OCI-LY7 (cell line): ENCODE data around the gene ITGA4. TPM values are rescaled to one million over a fixed set of nuclear protein-coding genes. Genes with fewer than 3 reads are reported as not detected.

Experiments
- BruUV-seq: library from RNA; stranded (reverse); fragments of 400-500 nt; replicated peaks from 2 replicates; lab custom pipeline; 2021; lab: Mats Ljungman, UMichigan
- CTCF ChIA-PET: fragments of 300-600 bp; sonication (Branson Sonifier 250); formaldehyde crosslinking; loops from one replicate; lab custom pipeline; 2022; ENCODE audit warnings: antibody characterized with exemption; ENCODE audit not compliant: unreplicated experiment; lab: Charles Lee
- POLR2A ChIA-PET: fragments of 300-600 bp; sonication (Branson Sonifier 250); formaldehyde crosslinking; loops from one replicate; lab custom pipeline; 2022; ENCODE audit warnings: antibody characterized with exemption; lab: Charles Lee
- DNase-seq: peaks from one replicate; pipeline ENCODE4 v3.0.0-alpha.2; 2015; ENCODE audit warnings: low spot score
- H2AFZ ChIP-seq: fragments of 200-600 bp; sonication (generic), shearing (Covaris generic); 2 replicates; pipeline ENCODE4 v1.6.1; 2014; ENCODE audit warnings: mild to moderate bottlenecking, antibody characterized with exemption, low read length, moderate library complexity
- H3K27ac ChIP-seq: fragments of 200-600 bp; sonication (generic); 2 replicates; pipeline ENCODE4 v1.5.1; 2014; ENCODE audit warnings: mixed run types, low read depth, mild to moderate bottlenecking, moderate library complexity, low read length, inconsistent platforms; ENCODE audit not compliant: poor library complexity, severe bottlenecking
- H3K36me3 ChIP-seq: fragments of 200-600 bp; sonication (generic); 2 replicates; pipeline ENCODE4 v1.6.1; 2014; ENCODE audit warnings: mild to moderate bottlenecking, antibody characterized with exemption, low read length, moderate library complexity, mixed read lengths; ENCODE audit not compliant: insufficient read depth
- H3K4me1 ChIP-seq: fragments of 200-600 bp; sonication (generic); 2 replicates; pipeline ENCODE4 v1.5.1; 2014; ENCODE audit warnings: mild to moderate bottlenecking, low read length; ENCODE audit not compliant: insufficient read depth, poor library complexity, severe bottlenecking
- H3K4me2 ChIP-seq: fragments of 200-600 bp; sonication (generic); 2 replicates; pipeline ENCODE4 v1.6.1; 2014; ENCODE audit warnings: mild to moderate bottlenecking, low read length
- H3K4me3 ChIP-seq: fragments of 200-600 bp; sonication (generic); 2 replicates; pipeline ENCODE4 v1.5.1; 2014; ENCODE audit warnings: mild to moderate bottlenecking, low read depth, low read length; ENCODE audit not compliant: poor library complexity, severe bottlenecking
- H3K79me2 ChIP-seq: fragments of 200-600 bp; sonication (generic); 2 replicates; pipeline ENCODE4 v1.6.1; 2016; ENCODE audit warnings: low read depth, mild to moderate bottlenecking, low read length, moderate library complexity, mixed read lengths; ENCODE audit not compliant: insufficient read depth
- H3K9me2 ChIP-seq: fragments of 200-600 bp; sonication (generic); 2 replicates; pipeline ENCODE4 v1.6.1; 2016; ENCODE audit warnings: mild to moderate bottlenecking, low read length, mixed read lengths; ENCODE audit not compliant: insufficient read depth
- H3K9me3 ChIP-seq: fragments of 200-600 bp; sonication (generic); 2 replicates; pipeline ENCODE4 v1.6.1; 2014; ENCODE audit warnings: mild to moderate bottlenecking, mixed run types, low read length, mixed read lengths
- H4K20me1 ChIP-seq: fragments of 200-600 bp; sonication (generic); 2 replicates; pipeline ENCODE4 v1.6.1; 2014; ENCODE audit warnings: mild to moderate bottlenecking, antibody characterized with exemption, low read length, moderate library complexity, mixed read lengths; ENCODE audit not compliant: insufficient read depth
- EZH2phosphoT487 ChIP-seq: fragments of 200-600 bp; sonication (generic); IDR thresholded peaks from 2 replicates; pipeline ENCODE4 v1.6.1; 2018; ENCODE audit warnings: low read depth, borderline replicate concordance, mild to moderate bottlenecking, mixed run types, antibody characterized with exemption, low read length, moderate library complexity, mixed read lengths
- intact Hi-C: fragments of 100-400 bp; cut with micrococcal nuclease; formaldehyde crosslinking; loops from one replicate; pipeline ENCODE4 v1.10.0; 2022; ENCODE audit not compliant: unreplicated experiment
- total RNA-seq, 2 experiments: library from RNA; depleted of rRNA in 1 of 2; stranded (reverse); fragments of >200 nt in 1 of 2; shearing (Covaris generic) in 1 of 2; gene quantifications; 2 replicates each; pipeline ENCODE4 v1.2.3, GENCODE V29; 2014 to 2022
- TF ChIP-seq, protein P1 (sequence below): fragments of 200-600 bp; sonication (generic); conservative IDR thresholded peaks from 2 replicates; pipeline ENCODE4 v1.5.1; 2014; ENCODE audit warnings: mild to moderate bottlenecking, antibody characterized with exemption, low read length, moderate library complexity, mixed read lengths

ITGA4 gene
- total RNA-seq, 2 experiments from 2014 or later = 53.5 to 55.1 TPM

DNA sequence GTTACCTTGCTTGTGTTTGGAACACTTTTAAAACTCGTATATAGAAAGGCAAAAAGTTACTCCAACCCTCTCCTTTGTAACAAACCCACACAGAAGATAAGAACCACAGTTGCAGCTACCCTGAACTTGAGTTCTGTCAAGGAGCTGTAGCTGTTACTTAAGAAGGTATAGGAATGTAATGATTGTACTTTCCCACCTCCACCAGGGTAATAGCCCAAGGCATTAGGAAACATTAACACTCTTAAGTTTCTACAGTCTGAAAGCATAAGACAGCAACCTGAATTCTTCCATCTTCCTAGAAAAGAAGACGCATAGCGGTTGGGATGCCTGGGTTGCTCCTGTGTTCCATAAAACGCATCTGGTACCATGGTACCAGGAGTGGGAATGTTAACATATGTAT lies 43.0 kb downstream of the ITGA4 start:
- ChIA-PET CTCF (no interaction called here), POLR2A (no interaction called here)
- peaks cover 64% of the 10 kb centered on the region for H3K36me3 ChIP-seq
- H3K27ac ChIP-seq = no peak overlapping the region
- DNase-seq = no peak
- H4K20me1 ChIP-seq = no peaks in the 10 kb centered on the region
- no TSS peak for BruUV-seq
- no peaks in the 10 kb centered on the region for H3K79me2 ChIP-seq
- H2AFZ ChIP-seq = no peak overlapping the region
- TF ChIP-seq, protein P1, sequence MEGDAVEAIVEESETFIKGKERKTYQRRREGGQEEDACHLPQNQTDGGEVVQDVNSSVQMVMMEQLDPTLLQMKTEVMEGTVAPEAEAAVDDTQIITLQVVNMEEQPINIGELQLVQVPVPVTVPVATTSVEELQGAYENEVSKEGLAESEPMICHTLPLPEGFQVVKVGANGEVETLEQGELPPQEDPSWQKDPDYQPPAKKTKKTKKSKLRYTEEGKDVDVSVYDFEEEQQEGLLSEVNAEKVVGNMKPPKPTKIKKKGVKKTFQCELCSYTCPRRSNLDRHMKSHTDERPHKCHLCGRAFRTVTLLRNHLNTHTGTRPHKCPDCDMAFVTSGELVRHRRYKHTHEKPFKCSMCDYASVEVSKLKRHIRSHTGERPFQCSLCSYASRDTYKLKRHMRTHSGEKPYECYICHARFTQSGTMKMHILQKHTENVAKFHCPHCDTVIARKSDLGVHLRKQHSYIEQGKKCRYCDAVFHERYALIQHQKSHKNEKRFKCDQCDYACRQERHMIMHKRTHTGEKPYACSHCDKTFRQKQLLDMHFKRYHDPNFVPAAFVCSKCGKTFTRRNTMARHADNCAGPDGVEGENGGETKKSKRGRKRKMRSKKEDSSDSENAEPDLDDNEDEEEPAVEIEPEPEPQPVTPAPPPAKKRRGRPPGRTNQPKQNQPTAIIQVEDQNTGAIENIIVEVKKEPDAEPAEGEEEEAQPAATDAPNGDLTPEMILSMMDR = no peak
- no peak for TF ChIP-seq EZH2phosphoT487
- no peak overlapping the region for H3K4me2 ChIP-seq
- no peaks in the 10 kb centered on the region for H3K4me1 ChIP-seq
- H3K9me3 ChIP-seq = no peaks in the 10 kb centered on the region
- H3K4me3 ChIP-seq = no peak overlapping the region
- intact Hi-C loops = no loop called here
- H3K9me2 ChIP-seq = no peaks in the 10 kb centered on the region

DNA sequence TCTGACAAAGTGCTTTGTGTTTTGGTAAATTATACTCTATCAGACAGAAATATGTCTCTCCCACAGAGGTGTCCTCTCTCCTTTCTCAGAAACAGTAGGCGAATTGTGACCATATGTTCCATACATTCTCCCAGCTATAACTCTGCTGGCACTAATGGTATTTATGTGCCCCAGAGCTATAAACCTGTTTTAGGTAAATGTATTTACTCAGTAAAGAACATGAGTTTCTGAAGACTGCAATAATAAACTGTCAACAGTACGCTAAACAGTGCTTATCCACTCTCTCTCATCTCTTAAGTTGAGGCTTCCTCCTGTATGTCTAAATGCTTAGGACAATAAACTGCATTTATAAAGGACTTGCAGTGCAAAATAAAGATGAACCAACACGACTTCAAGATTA lies 58.5 kb downstream of the ITGA4 start:
- no peaks in the 10 kb centered on the region for H3K79me2 ChIP-seq
- ChIA-PET POLR2A (interaction anchor here (0.6 to 1.6 kb wide), 2 partner anchors 10 to 60 kb away, joined by 3 to 6 read pairs; no protein-coding TSS in a partner anchor), CTCF (no interaction called here)
- H4K20me1 ChIP-seq = no peaks in the 10 kb centered on the region
- no TSS peak for BruUV-seq
- no peak overlapping the region for H3K4me2 ChIP-seq
- H3K4me3 ChIP-seq = no peak overlapping the region
- peaks cover 47% of the 10 kb centered on the region for H3K36me3 ChIP-seq
- no peaks in the 10 kb centered on the region for H3K9me3 ChIP-seq
- TF ChIP-seq, protein P1 = no peak
- no peak for TF ChIP-seq EZH2phosphoT487
- DNase-seq = no peak
- H3K27ac ChIP-seq = no peak overlapping the region
- no peaks in the 10 kb centered on the region for H3K4me1 ChIP-seq
- intact Hi-C loops = no loop called here
- no peak overlapping the region for H2AFZ ChIP-seq
- no peaks in the 10 kb centered on the region for H3K9me2 ChIP-seq

DNA sequence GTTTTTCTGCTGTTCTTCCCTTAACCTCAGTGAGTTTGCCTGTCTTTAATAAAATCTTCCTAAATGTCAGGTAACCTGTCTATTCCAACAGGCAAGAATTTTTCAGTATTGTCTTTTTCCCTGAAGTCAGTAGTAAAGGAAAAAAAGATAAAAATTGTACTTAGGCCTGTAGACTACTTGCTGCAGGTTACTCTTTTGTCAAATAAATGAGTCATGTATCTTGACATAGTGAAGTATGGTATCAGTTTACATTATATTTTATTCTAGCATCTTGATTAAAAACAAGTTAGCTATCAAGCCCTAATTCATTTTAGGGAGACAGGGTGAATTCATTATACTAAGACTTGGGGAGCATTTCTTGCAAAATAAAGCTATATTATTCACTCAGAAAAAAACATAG lies 59.8 kb downstream of the ITGA4 start:
- TF ChIP-seq, protein P1 = no peak
- no peak overlapping the region for H3K27ac ChIP-seq
- no peak overlapping the region for H3K4me2 ChIP-seq
- no peaks in the 10 kb centered on the region for H3K79me2 ChIP-seq
- ChIA-PET POLR2A (interaction anchor here (0.6 to 1.0 kb wide), 3 partner anchors 20 to 436 kb away, joined by 3 to 4 read pairs (median 3); no protein-coding TSS in a partner anchor), CTCF (no interaction called here)
- H3K9me3 ChIP-seq = no peaks in the 10 kb centered on the region
- BruUV-seq = no TSS peak
- no peaks in the 10 kb centered on the region for H4K20me1 ChIP-seq
- intact Hi-C loops = no loop called here
- H3K4me3 ChIP-seq = no peak overlapping the region
- H2AFZ ChIP-seq = no peak overlapping the region
- H3K9me2 ChIP-seq = no peaks in the 10 kb centered on the region
- DNase-seq = no peak
- peaks cover 38% of the 10 kb centered on the region for H3K36me3 ChIP-seq
- no peaks in the 10 kb centered on the region for H3K4me1 ChIP-seq
